Activated T-cell treated with anti-CD3 and anti-CD28 coated beads for 24 hours (primary cell): ENCODE data around the gene MAJIN.

ENCODE experiments used
- DNase-seq: peaks from one replicate; pipeline ENCODE4 v3.0.0-alpha.2; 2020; ENCODE audit warnings: low read depth

Gene MAJIN

DNA sequence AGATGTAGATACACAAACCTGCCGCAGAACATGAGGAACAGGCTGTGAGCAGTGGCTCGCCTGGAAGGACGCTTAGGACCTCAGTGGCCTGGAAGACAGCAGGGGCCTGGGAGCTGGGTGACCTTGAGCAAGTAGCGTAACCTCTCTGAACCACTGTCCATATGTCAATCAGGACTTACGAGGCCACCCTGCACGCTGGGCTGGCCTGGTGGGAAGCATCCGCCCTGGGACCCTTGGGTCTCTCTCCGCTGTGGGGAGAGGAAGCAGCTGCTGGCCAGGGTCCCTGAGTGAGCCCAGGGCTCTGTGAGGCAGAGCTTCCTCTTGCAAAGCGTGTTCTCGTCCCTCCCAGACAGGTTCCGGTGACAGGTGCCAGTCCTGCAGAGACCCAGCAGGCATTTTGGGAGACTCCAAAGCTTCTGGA, 79.5 kb downstream of the MAJIN start:
- DNase-seq: no peak

DNA sequence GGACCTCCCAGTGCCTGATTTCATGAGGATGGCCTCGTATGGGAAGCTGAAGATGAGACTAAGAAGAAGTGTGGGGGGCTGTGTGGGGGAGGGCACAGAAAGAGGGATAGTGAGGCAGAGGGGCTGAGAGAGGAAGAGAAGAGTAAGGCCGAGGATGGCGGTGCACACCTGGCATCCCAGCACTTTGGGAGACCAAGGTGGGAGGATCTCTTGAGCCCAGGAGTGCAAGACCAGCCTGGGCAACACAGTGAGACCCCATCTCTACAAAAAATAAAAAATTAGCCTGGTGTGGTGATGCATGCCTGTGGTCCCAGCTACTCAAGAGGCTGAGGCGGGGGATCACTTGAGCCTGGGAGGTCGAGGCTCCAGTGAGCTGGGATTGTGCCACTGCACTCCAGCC, 80.0 kb downstream of the MAJIN start:
- no peak for DNase-seq

DNA sequence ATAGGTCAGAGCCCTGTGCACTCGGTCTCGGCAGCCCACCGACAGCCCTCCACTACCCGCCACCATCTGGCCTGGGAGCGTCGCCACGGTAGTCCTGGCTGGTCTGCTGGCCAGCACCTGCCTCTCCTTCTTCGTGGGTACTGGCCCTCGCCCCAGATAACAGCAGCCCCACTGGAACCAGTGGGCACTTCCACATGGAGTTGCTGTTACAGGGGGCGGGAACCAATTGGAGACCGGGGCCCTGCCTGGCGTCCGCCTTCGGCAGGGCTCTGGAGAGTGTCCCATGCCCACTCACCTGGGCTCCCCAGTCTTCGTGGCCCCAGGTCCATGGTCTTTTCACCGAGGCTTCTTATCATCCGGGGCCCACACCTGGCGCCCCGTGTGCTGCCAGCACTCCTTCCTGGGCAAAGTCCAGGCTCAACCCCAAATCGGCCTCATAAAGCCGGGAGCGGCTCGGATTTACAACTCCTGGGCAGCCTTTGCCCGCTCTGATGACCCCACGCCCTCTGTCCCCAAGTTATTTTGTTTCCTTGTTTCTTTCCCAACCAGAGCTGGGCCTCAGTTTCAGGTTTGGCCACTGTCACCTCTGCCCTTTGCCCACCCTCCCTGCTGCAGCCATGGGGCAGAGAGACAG, 80.6 kb downstream of the MAJIN start:
- no peak for DNase-seq

DNA sequence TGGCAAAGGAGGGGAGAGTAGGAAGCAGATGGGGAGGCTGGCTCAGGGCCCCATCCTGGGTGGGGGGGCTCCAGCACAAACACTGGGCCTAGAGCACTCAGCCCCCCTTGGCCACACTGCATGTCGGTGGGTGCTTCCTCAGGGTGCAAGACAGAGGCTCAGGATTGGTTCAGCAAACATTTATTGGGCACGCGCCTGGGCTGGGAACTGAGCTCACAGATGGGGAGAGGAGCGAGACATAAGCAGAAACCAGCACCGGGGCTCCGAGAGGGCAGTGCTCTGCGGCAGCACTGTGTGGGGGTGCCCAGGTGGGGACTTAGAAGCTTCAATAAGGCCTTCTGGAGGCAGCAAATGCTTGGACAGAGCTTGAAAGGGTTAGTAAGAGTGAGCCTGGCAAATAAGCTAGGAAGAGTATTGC, 81.4 kb downstream of the MAJIN start:
- DNase-seq: no peak

DNA sequence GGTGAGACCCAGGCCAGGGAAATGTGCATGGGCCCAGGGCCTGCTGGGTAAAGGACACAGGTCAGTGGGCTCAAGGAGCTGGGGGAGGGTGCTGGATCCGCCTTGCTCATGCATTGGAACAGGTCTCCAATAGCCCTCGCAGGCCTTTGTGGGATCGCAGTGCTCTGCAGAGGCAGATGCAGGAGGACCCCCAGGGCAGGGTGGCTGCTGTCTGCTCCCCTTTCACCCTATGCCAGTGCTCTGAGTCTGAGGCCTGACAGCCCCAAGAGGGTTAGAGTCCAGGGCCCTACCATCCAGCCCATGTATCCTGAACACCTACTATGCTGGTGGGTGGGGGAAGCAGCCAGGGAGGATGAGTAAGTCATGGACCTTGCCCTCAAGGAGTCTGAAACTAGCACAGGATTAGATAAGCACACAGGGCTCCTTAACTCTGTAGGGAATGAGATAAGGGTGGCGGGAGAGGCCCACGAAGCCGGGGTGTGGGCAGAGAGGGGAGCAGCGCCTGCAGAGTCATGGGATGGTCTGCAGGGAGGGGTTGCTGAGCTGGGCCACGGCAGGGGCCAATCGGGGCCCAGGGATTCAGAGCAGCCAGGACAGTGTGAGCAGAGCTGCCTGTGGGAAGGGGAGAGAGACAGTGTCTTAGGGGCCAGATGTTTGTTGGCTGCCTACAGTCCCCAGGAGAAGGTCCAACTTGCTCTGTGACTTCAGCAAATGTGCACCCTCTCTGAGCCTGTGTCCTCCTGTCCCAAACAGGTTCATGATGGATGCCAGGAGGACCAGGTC, 83.0 kb downstream of the MAJIN start:
- no peak for DNase-seq

DNA sequence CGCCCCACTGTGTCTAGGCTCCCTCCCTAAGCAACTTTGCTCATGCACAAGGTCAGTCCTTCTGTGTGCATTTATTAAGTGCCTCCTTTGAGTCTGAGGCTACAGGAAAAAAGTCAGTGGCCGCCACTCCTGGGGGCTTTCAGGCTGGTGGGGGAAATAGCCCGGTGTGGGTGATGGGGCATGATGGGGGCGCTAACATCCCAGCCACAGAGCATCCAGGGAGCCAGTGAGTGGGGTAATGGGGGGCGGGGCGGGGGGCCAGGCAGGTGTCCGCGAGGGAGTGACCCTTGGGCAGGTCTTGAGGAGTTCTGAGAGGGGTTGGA, 83.5 kb downstream of the MAJIN start:
- no peak for DNase-seq
